Activated CD8-positive, alpha-beta memory T cell treated with anti-CD3 and anti-CD28 coated beads for 1 hour (primary cell): ENCODE data around the gene GFOD1.

ENCODE experiments used
- DNase-seq, 2 donors: peaks; one replicate each; pipeline ENCODE4 v3.0.0-alpha.2; 2020; ENCODE audit warnings: low read depth in 1 of 2; ENCODE audit errors: extremely low read depth in 1 of 2

Gene GFOD1

GRCh38 chr6:13383328-13384163, 103.9 kb downstream of the GFOD1 start:
- DNase-seq: no peak

- no peak for DNase-seq
Measured at GRCh38 chr6:13380761-13381160, 106.6 kb downstream of the GFOD1 start.

GRCh38 chr6:13378669-13379590, 108.5 kb downstream of the GFOD1 start:
- no peak for DNase-seq

GRCh38 chr6:13377054-13377758, 110.2 kb downstream of the GFOD1 start:
- DNase-seq: no peak

GRCh38 chr6:13375360-13375878, 112.0 kb downstream of the GFOD1 start:
- no peak for DNase-seq

GRCh38 chr6:13373919-13374318, 113.5 kb downstream of the GFOD1 start:
- no peak for DNase-seq

- no peak for DNase-seq
Measured at GRCh38 chr6:13373488-13373886, 113.9 kb downstream of the GFOD1 start.

- no peak for DNase-seq
Measured at GRCh38 chr6:13372688-13373487, 114.5 kb downstream of the GFOD1 start.

GRCh38 chr6:13372076-13372475, 115.3 kb downstream of the GFOD1 start:
- no peak for DNase-seq

GRCh38 chr6:13371421-13372072, 115.9 kb downstream of the GFOD1 start:
- DNase-seq: no peak

- DNase-seq: no peak
Measured at GRCh38 chr6:13370623-13371022, 116.8 kb downstream of the GFOD1 start.

- DNase-seq: no peak
Measured at GRCh38 chr6:13369591-13369990, 117.8 kb downstream of the GFOD1 start.

- DNase-seq: no peak
Measured at GRCh38 chr6:13368731-13369115, 118.7 kb downstream of the GFOD1 start.

- no peak for DNase-seq
Measured at GRCh38 chr6:13368079-13368730, 119.2 kb downstream of the GFOD1 start.

- no peak for DNase-seq
Measured at GRCh38 chr6:13367396-13367795, 120.0 kb downstream of the GFOD1 start.

GRCh38 chr6:13365320-13365719, 122.1 kb downstream of the GFOD1 start:
- no peak for DNase-seq

GRCh38 chr6:13364842-13365241, 122.6 kb downstream of the GFOD1 start:
- no peak for DNase-seq

- no peak for DNase-seq
Measured at GRCh38 chr6:13362412-13362811, 125.0 kb downstream of the GFOD1 start.
